CD14-positive monocyte (primary cell): ENCODE measurements around the gene CPE. TPM values are rescaled to one million over a fixed set of nuclear protein-coding genes. Genes with fewer than 3 reads are reported as not detected.

ENCODE experiments used
- DNase-seq, 3 donors: peaks; one replicate each; pipeline ENCODE4 v3.0.0-alpha.2; 2011 to 2022
- H2AFZ ChIP-seq: 2 replicates; pipeline ENCODE4 v1.6.0; 2012; ENCODE audit warnings: mild to moderate bottlenecking, low read depth, low read length, inconsistent platforms; ENCODE audit not compliant: insufficient read depth, poor library complexity, severe bottlenecking
- H3K27ac ChIP-seq, 2 donors: 1 replicate in 1 of 2; 2 replicates in 1 of 2; pipeline ENCODE4 v1.5.1; 2012 to 2013; ENCODE audit warnings: low read length in 2 of 2, control low read depth in 1 of 2, inconsistent platforms in 1 of 2, low read depth in 1 of 2, mild to moderate bottlenecking in 1 of 2
- H3K27me3 ChIP-seq, 2 donors: one replicate each; pipeline versions ENCODE4 v1.6.0 to v1.6.1; 2011 to 2013; ENCODE audit warnings: low read length in 2 of 2; ENCODE audit not compliant: control insufficient read depth in 2 of 2, insufficient read depth in 2 of 2
- H3K36me3 ChIP-seq, 2 donors: replicated peaks in 1 of 2; 1 replicate in 1 of 2; 2 replicates in 1 of 2; pipeline versions ENCODE4 v1.5.1 to v1.6.1; 2012 to 2013; ENCODE audit warnings: low read length in 2 of 2, control low read depth in 1 of 2, inconsistent platforms in 1 of 2, mild to moderate bottlenecking in 1 of 2; ENCODE audit not compliant: insufficient read depth in 2 of 2, control insufficient read depth in 1 of 2
- H3K4me1 ChIP-seq, 2 donors: 1 replicate in 1 of 2; 2 replicates in 1 of 2; pipeline versions ENCODE4 v1.5.1 to v1.6.1; 2012 to 2013; ENCODE audit warnings: low read length in 2 of 2, control low read depth in 1 of 2, inconsistent platforms in 1 of 2, mild to moderate bottlenecking in 1 of 2, moderate library complexity in 1 of 2; ENCODE audit not compliant: insufficient read depth in 2 of 2, control insufficient read depth in 1 of 2
- H3K4me2 ChIP-seq: replicated peaks from 2 replicates; pipeline ENCODE3; 2012; ENCODE audit warnings: low read length, moderate library complexity, mild to moderate bottlenecking; ENCODE audit not compliant: poor library complexity, severe bottlenecking; ENCODE audit errors: extremely low read depth
- H3K4me3 ChIP-seq, 3 experiments: fragments of 200-600 bp in 1 of 3; sonication (generic) in 1 of 3; replicated peaks in 1 of 3; 1 replicate in 2 of 3; 2 replicates in 1 of 3; pipeline ENCODE4 v1.5.1; 2011 to 2013; ENCODE audit warnings: low read length in 3 of 3, mild to moderate bottlenecking in 3 of 3, control low read depth in 2 of 3, low read depth in 2 of 3, inconsistent platforms in 1 of 3, moderate library complexity in 1 of 3
- H3K79me2 ChIP-seq: 2 replicates; pipeline ENCODE4 v1.6.0; 2012; ENCODE audit warnings: mild to moderate bottlenecking, control low read depth, inconsistent platforms, low read length, moderate library complexity; ENCODE audit not compliant: insufficient read depth
- H3K9ac ChIP-seq: 2 replicates; pipeline ENCODE4 v1.6.0; 2017; ENCODE audit warnings: low read length, mild to moderate bottlenecking; ENCODE audit not compliant: insufficient read depth, poor library complexity, severe bottlenecking
- H3K9me3 ChIP-seq, 2 donors: replicated peaks in 1 of 2; 1 replicate in 1 of 2; 2 replicates in 1 of 2; pipeline versions ENCODE4 v1.5.1 to v1.6.1; 2012 to 2013; ENCODE audit warnings: low read length in 2 of 2, control low read depth in 1 of 2; ENCODE audit not compliant: control insufficient read depth in 1 of 2, insufficient read depth in 1 of 2
- H4K20me1 ChIP-seq: 2 replicates; pipeline ENCODE4 v1.6.0; 2012; ENCODE audit warnings: mild to moderate bottlenecking, low read length, control low read depth, moderate library complexity; ENCODE audit not compliant: insufficient read depth
- H3K27ac Mint-ChIP-seq, 7 donors: one replicate each; pipeline ENCODE4 v1.8.0; 2020; ENCODE audit warnings: mild to moderate bottlenecking in 7 of 7, mixed read lengths in 7 of 7, moderate library complexity in 6 of 7, inconsistent platforms in 2 of 7
- H3K27me3 Mint-ChIP-seq, 3 donors: one replicate each; pipeline ENCODE4 v1.8.0; 2021 to 2022; ENCODE audit warnings: low read depth in 3 of 3, mild to moderate bottlenecking in 3 of 3, mixed read lengths in 3 of 3, moderate library complexity in 3 of 3, inconsistent platforms in 1 of 3
- H3K36me3 Mint-ChIP-seq, 2 donors: one replicate each; pipeline ENCODE4 v1.8.0; 2020; ENCODE audit warnings: mixed read lengths in 2 of 2, inconsistent platforms in 1 of 2, mild to moderate bottlenecking in 1 of 2
- H3K4me1 Mint-ChIP-seq: one replicate; pipeline ENCODE4 v1.8.0; 2020; ENCODE audit warnings: mild to moderate bottlenecking, mixed read lengths
- H3K4me3 Mint-ChIP-seq, 2 donors: one replicate each; pipeline ENCODE4 v1.8.0; 2020; ENCODE audit warnings: mild to moderate bottlenecking in 2 of 2, mixed read lengths in 2 of 2, moderate library complexity in 1 of 2
- H3K9me3 Mint-ChIP-seq, 7 donors: one replicate each; pipeline ENCODE4 v1.8.0; 2020 to 2022; ENCODE audit warnings: mixed read lengths in 7 of 7, mild to moderate bottlenecking in 6 of 7, moderate library complexity in 6 of 7, inconsistent platforms in 2 of 7
- WGBS: methylation state at CpG from one replicate; pipeline ENCODE4 v1.1.5; 2013; ENCODE audit warnings: missing lambda C conversion rate; ENCODE audit not compliant: insufficient coverage; 5-methylcytosine and 5-hydroxymethylcytosine counted together
- intact Hi-C, 2 donors: fragments of 100-400 bp; cut with micrococcal nuclease; formaldehyde crosslinking; loops; one replicate each; pipeline versions ENCODE4 v1.15.0 to v1.15.1; 2023
- polyA plus RNA-seq, 3 donors: library from polyadenylated mRNA; depleted of rRNA in 1 of 3; unstranded in 2 of 3; stranded (reverse) in 1 of 3; fragments of 300-500 nt in 2 of 3; fragments of >200 nt in 1 of 3; fragmentation: Illumina TruSeq in 2 of 3; gene quantifications; 1 replicate in 2 of 3; 2 replicates in 1 of 3; pipeline ENCODE4 v1.2.3, GENCODE V29; 2012 to 2021
- TF ChIP-seq, protein P1 (sequence below): fragments of 200-600 bp; IDR thresholded peaks from one replicate; pipeline ENCODE4 v1.8.0; 2022; ENCODE audit warnings: antibody characterized with exemption, mild to moderate bottlenecking

CPE gene
- polyA plus RNA-seq, 3 donors = 0.09 to 0.13 TPM; not detected in 1

GRCh38 chr4:165475706-165476070, 96.9 kb downstream of the CPE start:
- no peak overlapping the region for H3K27ac Mint-ChIP-seq
- TF ChIP-seq, protein P1, sequence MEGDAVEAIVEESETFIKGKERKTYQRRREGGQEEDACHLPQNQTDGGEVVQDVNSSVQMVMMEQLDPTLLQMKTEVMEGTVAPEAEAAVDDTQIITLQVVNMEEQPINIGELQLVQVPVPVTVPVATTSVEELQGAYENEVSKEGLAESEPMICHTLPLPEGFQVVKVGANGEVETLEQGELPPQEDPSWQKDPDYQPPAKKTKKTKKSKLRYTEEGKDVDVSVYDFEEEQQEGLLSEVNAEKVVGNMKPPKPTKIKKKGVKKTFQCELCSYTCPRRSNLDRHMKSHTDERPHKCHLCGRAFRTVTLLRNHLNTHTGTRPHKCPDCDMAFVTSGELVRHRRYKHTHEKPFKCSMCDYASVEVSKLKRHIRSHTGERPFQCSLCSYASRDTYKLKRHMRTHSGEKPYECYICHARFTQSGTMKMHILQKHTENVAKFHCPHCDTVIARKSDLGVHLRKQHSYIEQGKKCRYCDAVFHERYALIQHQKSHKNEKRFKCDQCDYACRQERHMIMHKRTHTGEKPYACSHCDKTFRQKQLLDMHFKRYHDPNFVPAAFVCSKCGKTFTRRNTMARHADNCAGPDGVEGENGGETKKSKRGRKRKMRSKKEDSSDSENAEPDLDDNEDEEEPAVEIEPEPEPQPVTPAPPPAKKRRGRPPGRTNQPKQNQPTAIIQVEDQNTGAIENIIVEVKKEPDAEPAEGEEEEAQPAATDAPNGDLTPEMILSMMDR = no peak
- Histone ChIP-seq H3K36me3 (no peaks in the 10 kb centered on the region), H3K9me3 (peaks cover 9 to 28% of the 10 kb centered on the region in 2 donors), H3K27ac (no peak overlapping the region), H4K20me1 (no peaks in the 10 kb centered on the region), H3K4me2 (no peak overlapping the region), H3K4me3 (no peak overlapping the region), H3K4me1 (no peaks in the 10 kb centered on the region), H3K9ac (no peak overlapping the region), H2AFZ (no peak overlapping the region), H3K27me3 (no peaks in the 10 kb centered on the region), H3K79me2 (no peaks in the 10 kb centered on the region)
- H3K4me3 Mint-ChIP-seq = no peak overlapping the region
- intact Hi-C loops = no loop called here
- H3K4me1 Mint-ChIP-seq = no peaks in the 10 kb centered on the region
- WGBS = 100% methylated on average over 3 of the region's 4 CpGs
- H3K36me3 Mint-ChIP-seq = no peaks in the 10 kb centered on the region
- H3K9me3 Mint-ChIP-seq = peaks cover 13 to 40% (median 19%) of the 10 kb centered on the region in 7 donors
- no peak for DNase-seq
- H3K27me3 Mint-ChIP-seq = peaks cover 0 to 2% (median 1%) of the 10 kb centered on the region in 3 donors

GRCh38 chr4:165476214-165477098, 97.6 kb downstream of the CPE start:
- Histone ChIP-seq H3K4me3 (no peak overlapping the region), H2AFZ (no peak overlapping the region), H3K9me3 (peaks cover 8 to 27% of the 10 kb centered on the region in 2 donors), H3K4me1 (no peaks in the 10 kb centered on the region), H4K20me1 (no peaks in the 10 kb centered on the region), H3K4me2 (no peak overlapping the region), H3K9ac (no peak overlapping the region), H3K27me3 (no peaks in the 10 kb centered on the region), H3K36me3 (no peaks in the 10 kb centered on the region), H3K79me2 (no peaks in the 10 kb centered on the region), H3K27ac (no peak overlapping the region)
- Mint-ChIP-seq H3K27me3 (peaks cover 0 to 2% (median 0%) of the 10 kb centered on the region in 3 donors), H3K4me3 (no peak overlapping the region), H3K27ac (no peak overlapping the region), H3K36me3 (no peaks in the 10 kb centered on the region), H3K9me3 (peaks cover 10 to 37% (median 16%) of the 10 kb centered on the region in 7 donors), H3K4me1 (no peaks in the 10 kb centered on the region)
- TF ChIP-seq, protein P1 = no peak
- WGBS = 96% methylated on average over 8 of the region's 14 CpGs
- DNase-seq = no peak
- intact Hi-C loops = no loop called here
